Bronchial epithelial cell (primary cell): ENCODE data around the gene PPP1R7. TPM values are rescaled to one million over a fixed set of nuclear protein-coding genes. Genes with fewer than 3 reads are reported as not detected.

Experiments used
- DNase-seq: peaks from one replicate; pipeline ENCODE4 v3.0.0-alpha.2; 2010; ENCODE audit warnings: low read depth
- FAIRE-seq: peaks from 2 replicates; lab custom pipeline; 2011; peaks lifted over from hg19 to GRCh38; lab: Jason Lieb, UNC
- H3K27me3 ChIP-seq: 2 replicates; pipeline ENCODE4 v1.5.1; 2011; ENCODE audit warnings: low read length; ENCODE audit not compliant: control insufficient read depth, insufficient read depth
- H3K36me3 ChIP-seq: 2 replicates; pipeline ENCODE4 v1.5.1; 2011; ENCODE audit warnings: low read length; ENCODE audit not compliant: control insufficient read depth, insufficient read depth
- H3K4me3 ChIP-seq: 2 replicates; pipeline ENCODE4 v1.5.1; 2011; ENCODE audit warnings: mild to moderate bottlenecking, low read depth, low read length, control low read depth
- CTCF ChIP-seq: IDR thresholded peaks from 2 replicates; pipeline ENCODE4 v1.5.1; 2011; ENCODE audit warnings: mild to moderate bottlenecking, moderate library complexity, low read length, control low read depth, inconsistent platforms; ENCODE audit not compliant: insufficient read depth, severe bottlenecking
- total RNA-seq: library from RNA; depleted of rRNA; stranded (reverse); fragments of >200 nt; gene quantifications from 2 replicates; pipeline ENCODE4 v1.2.1, GENCODE V29; 2014

PPP1R7 gene
- total RNA-seq, 1 donor from 2014 or later: 32.4 TPM

DNA sequence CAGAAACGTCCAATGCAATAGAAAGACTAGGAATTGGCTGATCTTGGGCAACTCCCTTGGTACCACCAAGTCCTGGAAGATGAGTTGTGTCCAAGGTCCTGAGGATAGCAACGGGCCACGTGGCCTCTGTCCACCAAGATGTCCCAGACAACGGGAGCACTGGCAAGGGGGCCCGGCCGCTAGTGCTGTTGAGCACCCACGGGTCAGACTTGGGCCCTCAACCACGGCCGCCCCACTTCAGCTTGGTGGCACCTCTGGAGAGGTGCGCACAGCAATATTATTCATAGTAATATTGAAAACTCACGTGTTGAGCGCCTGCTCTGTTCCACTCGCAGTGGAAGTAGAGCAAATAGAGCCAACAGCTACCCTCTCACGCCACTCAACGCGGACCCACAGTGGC, 20.0 kb upstream of the PPP1R7 start:
- Histone ChIP-seq H3K36me3 (no peaks in the 10 kb centered on the region), H3K27me3 (no peaks in the 10 kb centered on the region), H3K4me3 (no peak overlapping the region)
- FAIRE-seq (no peak), DNase-seq (no peak)
- no peak for TF ChIP-seq CTCF

- Histone ChIP-seq H3K36me3 (no peaks in the 10 kb centered on the region), H3K27me3 (no peaks in the 10 kb centered on the region), H3K4me3 (no peak overlapping the region)
- FAIRE-seq (no peak), DNase-seq (no peak)
- TF ChIP-seq CTCF: no peak
These were observed 18.7 kb upstream of the PPP1R7 start for GRCh38 chr2:241131531-241131930.

- H3K27me3 ChIP-seq: no peaks in the 10 kb centered on the region
- FAIRE-seq (no peak), DNase-seq (no peak)
- no peak for TF ChIP-seq CTCF
- H3K36me3 ChIP-seq: no peaks in the 10 kb centered on the region
- H3K4me3 ChIP-seq: no peak overlapping the region
These were observed 17.5 kb upstream of the PPP1R7 start for GRCh38 chr2:241132538-241133435.

- peaks cover 1% of the 10 kb centered on the region for H3K36me3 ChIP-seq
- DNase-seq (no peak), FAIRE-seq (no peak)
These were observed 16.8 kb upstream of the PPP1R7 start for GRCh38 chr2:241133436-241133820.

DNA sequence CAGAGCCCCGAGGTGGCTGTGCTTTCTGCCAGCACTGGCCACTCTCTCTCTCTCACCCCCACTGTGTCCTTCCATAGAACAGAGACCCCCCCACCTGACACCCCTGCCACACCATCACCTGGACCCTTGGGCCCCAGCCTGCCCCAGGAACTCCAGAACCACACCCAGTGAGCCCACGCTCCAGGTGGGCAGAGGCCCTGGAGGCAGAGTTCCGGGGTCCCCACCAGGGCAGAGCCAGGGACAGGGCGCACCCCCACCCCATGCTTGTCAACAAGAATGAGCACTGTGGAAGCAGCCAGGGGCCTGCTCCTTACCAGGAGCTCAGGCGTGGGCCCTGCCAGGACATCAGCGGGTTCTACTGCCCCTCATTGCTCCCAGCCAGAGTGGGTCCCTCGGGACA, 15.6 kb upstream of the PPP1R7 start:
- FAIRE-seq: no peak
- Histone ChIP-seq H3K27me3 (no peaks in the 10 kb centered on the region), H3K4me3 (no peak overlapping the region), H3K36me3 (peaks cover 1% of the 10 kb centered on the region)
- TF ChIP-seq CTCF: no peak
- DNase-seq: no peak

More at GRCh38 chr2:241133436-241133820, 16.8 kb upstream of the PPP1R7 start:
- Histone ChIP-seq H3K4me3 (no peak overlapping the region), H3K27me3 (no peaks in the 10 kb centered on the region)
- no peak for TF ChIP-seq CTCF
